Nephron progenitor cell (in vitro differentiated cells): Measurements from ENCODE around the gene FIG4.
"Not testable (repeated sequence)": the region's sequence is repeated elsewhere in the genome, so short reads cannot be mapped to it uniquely, and the experiment has no call there.

Experiments
- DNase-seq: peaks from one replicate; pipeline ENCODE4 v3.0.0; 2021
- H3K27ac Mint-ChIP-seq: 2 replicates; pipeline ENCODE4 v1.8.0; 2021; ENCODE audit warnings: mild to moderate bottlenecking, moderate library complexity, mixed read lengths
- H3K27me3 Mint-ChIP-seq: 2 replicates; pipeline ENCODE4 v1.8.0; 2021; ENCODE audit warnings: mild to moderate bottlenecking, low read depth, mixed read lengths; ENCODE audit not compliant: poor library complexity
- H3K36me3 Mint-ChIP-seq: 2 replicates; pipeline ENCODE4 v1.8.0; 2021; ENCODE audit warnings: low read depth, mixed read lengths
- H3K4me1 Mint-ChIP-seq: 2 replicates; pipeline ENCODE4 v1.8.0; 2021; ENCODE audit warnings: mixed read lengths
- H3K4me3 Mint-ChIP-seq: 2 replicates; pipeline ENCODE4 v1.8.0; 2021; ENCODE audit warnings: mild to moderate bottlenecking, moderate library complexity, mixed read lengths
- H3K9me3 Mint-ChIP-seq: 2 replicates; pipeline ENCODE4 v1.8.0; 2021; ENCODE audit warnings: mild to moderate bottlenecking, moderate library complexity, mixed read lengths
- CTCF ChIP-seq: fragments of 200-600 bp; sonication (generic); IDR thresholded peaks from 2 replicates; pipeline ENCODE4 v1.5.0; 2021; ENCODE audit warnings: antibody characterized with exemption

FIG4 gene

GRCh38 chr6:109706513-109706912 lies 15.4 kb downstream of the FIG4 start:
- Mint-ChIP-seq H3K4me1 (no peaks in the 10 kb centered on the region), H3K27me3 (peaks cover 3% of the 10 kb centered on the region), H3K27ac (no peak overlapping the region), H3K9me3 (peaks cover 29% of the 10 kb centered on the region), H3K4me3 (no peak overlapping the region), H3K36me3 (peaks cover 17% of the 10 kb centered on the region)
- TF ChIP-seq CTCF: no peak
- DNase-seq: no peak

GRCh38 chr6:109708099-109708498 lies 17.0 kb downstream of the FIG4 start:
- Mint-ChIP-seq H3K36me3 (peaks cover 19% of the 10 kb centered on the region), H3K9me3 (peaks cover 44% of the 10 kb centered on the region)
- H3K4me1 Mint-ChIP-seq, H3K27ac Mint-ChIP-seq, H3K27me3 Mint-ChIP-seq, DNase-seq, H3K4me3 Mint-ChIP-seq: not testable (repeated sequence)

GRCh38 chr6:109713097-109713496 lies 22.0 kb downstream of the FIG4 start:
- Mint-ChIP-seq H3K9me3 (peaks cover 44% of the 10 kb centered on the region), H3K27ac (no peak overlapping the region), H3K4me1 (no peaks in the 10 kb centered on the region), H3K36me3 (peaks cover 19% of the 10 kb centered on the region), H3K27me3 (peaks cover 5% of the 10 kb centered on the region), H3K4me3 (no peak overlapping the region)
- TF ChIP-seq CTCF: no peak
- DNase-seq: no peak

GRCh38 chr6:109714166-109714565 lies 23.1 kb downstream of the FIG4 start:
- Mint-ChIP-seq H3K27me3 (peaks cover 5% of the 10 kb centered on the region), H3K36me3 (peaks cover 19% of the 10 kb centered on the region), H3K4me3 (no peak overlapping the region), H3K27ac (no peak overlapping the region), H3K4me1 (no peaks in the 10 kb centered on the region), H3K9me3 (peaks cover 35% of the 10 kb centered on the region)
- TF ChIP-seq CTCF: no peak
- DNase-seq: no peak

- peaks cover 16% of the 10 kb centered on the region for H3K36me3 Mint-ChIP-seq
- H3K4me1 Mint-ChIP-seq: no peaks in the 10 kb centered on the region
- DNase-seq: no peak
Observed at GRCh38 chr6:109714611-109715010, 23.5 kb downstream of the FIG4 start.

GRCh38 chr6:109715616-109716015 lies 24.5 kb downstream of the FIG4 start:
- Mint-ChIP-seq H3K27me3 (peaks cover 3% of the 10 kb centered on the region), H3K9me3 (peaks cover 20% of the 10 kb centered on the region), H3K27ac (no peak overlapping the region), H3K4me1 (no peaks in the 10 kb centered on the region), H3K4me3 (no peak overlapping the region), H3K36me3 (peaks cover 9% of the 10 kb centered on the region)
- DNase-seq: no peak
- no peak for TF ChIP-seq CTCF

More at GRCh38 chr6:109714611-109715010, 23.5 kb downstream of the FIG4 start:
- TF ChIP-seq CTCF: no peak
- H3K27ac Mint-ChIP-seq: no peak overlapping the region
- peaks cover 30% of the 10 kb centered on the region for H3K9me3 Mint-ChIP-seq
- H3K27me3 Mint-ChIP-seq: peaks cover 4% of the 10 kb centered on the region
- H3K4me3 Mint-ChIP-seq: no peak overlapping the region
